ENCODE measurements around the gene MPZL2.

- TF ChIP-seq CTCF (IDR thresholded peaks at IDR 0.05): no peak
- no peak for TF ChIP-seq EP300 (IDR thresholded peaks at IDR 0.05)
- no peak for TF ChIP-seq POLR2AphosphoS5 (IDR thresholded peaks at IDR 0.05)
Measured at GRCh38 chr11:118241764-118242098, 22.4 kb downstream of the MPZL2 start.
